Neuronal stem cell (in vitro differentiated cells): ENCODE measurements around the gene GDPD5.

ENCODE experiments used
- DNase-seq: peaks from one replicate; pipeline ENCODE4 v3.0.0-alpha.2; 2013; ENCODE audit warnings: low spot score
- H2AFZ ChIP-seq: one replicate; pipeline ENCODE4 v1.6.1; 2013; ENCODE audit warnings: mild to moderate bottlenecking, low read length, inconsistent platforms
- H2AK5ac ChIP-seq: 2 replicates; pipeline ENCODE4 v1.6.1; 2013; ENCODE audit warnings: low read depth, mild to moderate bottlenecking, inconsistent platforms, low read length, moderate library complexity, mixed read lengths
- H2BK120ac ChIP-seq: 2 replicates; pipeline ENCODE4 v1.6.1; 2013; ENCODE audit warnings: low read depth, mild to moderate bottlenecking, inconsistent platforms, low read length, moderate library complexity, mixed read lengths
- H2BK12ac ChIP-seq: one replicate; pipeline ENCODE4 v1.6.1; 2013; ENCODE audit warnings: low read length, inconsistent platforms
- H2BK15ac ChIP-seq: 2 replicates; pipeline ENCODE4 v1.6.1; 2013; ENCODE audit warnings: mild to moderate bottlenecking, low read length, inconsistent platforms, mixed read lengths
- H2BK5ac ChIP-seq: one replicate; pipeline ENCODE4 v1.6.1; 2013; ENCODE audit warnings: inconsistent platforms, mild to moderate bottlenecking, low read length, moderate library complexity
- H3K14ac ChIP-seq: one replicate; pipeline ENCODE4 v1.6.1; 2013; ENCODE audit warnings: low read length, inconsistent platforms
- H3K18ac ChIP-seq: 2 replicates; pipeline ENCODE4 v1.6.1; 2013; ENCODE audit warnings: low read length, inconsistent platforms
- H3K23ac ChIP-seq: 2 replicates; pipeline ENCODE4 v1.6.1; 2013; ENCODE audit warnings: low read depth, mild to moderate bottlenecking, mixed read lengths, low read length, inconsistent platforms; ENCODE audit not compliant: poor library complexity
- H3K27ac ChIP-seq: replicated peaks from 3 replicates; pipeline ENCODE4 v1.5.1; 2013; ENCODE audit warnings: low read length, inconsistent platforms
- H3K27me3 ChIP-seq, 3 experiments: 2 replicates each; pipeline ENCODE4 v1.6.1; 2013; ENCODE audit warnings: low read length in 3 of 3, mild to moderate bottlenecking in 2 of 3, inconsistent platforms in 1 of 3, low read depth in 1 of 3, mixed read lengths in 1 of 3, moderate library complexity in 1 of 3; ENCODE audit not compliant: control insufficient read depth in 3 of 3, insufficient read depth in 3 of 3
- H3K36me3 ChIP-seq, 2 donors: replicated peaks in 1 of 2; 2 replicates each; pipeline ENCODE4 v1.6.1; 2013; ENCODE audit warnings: low read length in 2 of 2; ENCODE audit not compliant: control insufficient read depth in 2 of 2, insufficient read depth in 2 of 2
- H3K4ac ChIP-seq: 2 replicates; pipeline ENCODE4 v1.6.1; 2013; ENCODE audit warnings: inconsistent platforms, mild to moderate bottlenecking, low read length, moderate library complexity
- H3K4me1 ChIP-seq, 2 donors: 1 replicate in 1 of 2; 2 replicates in 1 of 2; pipeline ENCODE4 v1.6.1; 2013; ENCODE audit warnings: low read length in 2 of 2, low read depth in 1 of 2; ENCODE audit not compliant: control insufficient read depth in 2 of 2, insufficient read depth in 1 of 2
- H3K4me2 ChIP-seq: one replicate; pipeline ENCODE4 v1.6.1; 2013; ENCODE audit warnings: mild to moderate bottlenecking, low read length, inconsistent platforms; ENCODE audit not compliant: insufficient read depth, poor library complexity, severe bottlenecking
- H3K4me3 ChIP-seq, 2 donors: 2 replicates each; pipeline ENCODE4 v1.5.1; 2013; ENCODE audit warnings: low read length in 2 of 2, mild to moderate bottlenecking in 2 of 2, inconsistent platforms in 1 of 2, moderate library complexity in 1 of 2
- H3K79me1 ChIP-seq: one replicate; pipeline ENCODE4 v1.6.1; 2013; ENCODE audit warnings: low read depth, mild to moderate bottlenecking, inconsistent platforms, low read length, moderate library complexity
- H3K9ac ChIP-seq: one replicate; pipeline ENCODE4 v1.6.1; 2013; ENCODE audit warnings: mild to moderate bottlenecking, low read depth, low read length, inconsistent platforms; ENCODE audit not compliant: poor library complexity
- H3K9me3 ChIP-seq, 2 donors: replicated peaks in 1 of 2; 2 replicates each; pipeline versions ENCODE3 to v1.6.1; 2013; ENCODE audit warnings: low read length in 2 of 2, mild to moderate bottlenecking in 2 of 2, inconsistent platforms in 1 of 2, low read depth in 1 of 2, mixed read lengths in 1 of 2, moderate library complexity in 1 of 2; ENCODE audit not compliant: control insufficient read depth in 2 of 2, insufficient read depth in 1 of 2
- H4K8ac ChIP-seq: one replicate; pipeline ENCODE4 v1.6.1; 2013; ENCODE audit warnings: low read depth, mild to moderate bottlenecking, inconsistent platforms, low read length, moderate library complexity
- H4K91ac ChIP-seq: one replicate; pipeline ENCODE4 v1.6.1; 2013; ENCODE audit warnings: low read length, low read depth, mild to moderate bottlenecking, inconsistent platforms; ENCODE audit not compliant: poor library complexity
- WGBS, 2 donors: extraction: QIAGEN DNeasy Blood & Tissue Kit; methylation state at CpG; one replicate each; pipeline ENCODE4 v1.1.7; 2013; ENCODE audit warnings: missing lambda C conversion rate in 2 of 2, mixed read lengths in 1 of 2; ENCODE audit not compliant: insufficient read length in 2 of 2, insufficient replicate concordance in 1 of 2; ENCODE audit errors: extremely low coverage in 2 of 2; 5-methylcytosine and 5-hydroxymethylcytosine counted together

GDPD5 gene

DNA sequence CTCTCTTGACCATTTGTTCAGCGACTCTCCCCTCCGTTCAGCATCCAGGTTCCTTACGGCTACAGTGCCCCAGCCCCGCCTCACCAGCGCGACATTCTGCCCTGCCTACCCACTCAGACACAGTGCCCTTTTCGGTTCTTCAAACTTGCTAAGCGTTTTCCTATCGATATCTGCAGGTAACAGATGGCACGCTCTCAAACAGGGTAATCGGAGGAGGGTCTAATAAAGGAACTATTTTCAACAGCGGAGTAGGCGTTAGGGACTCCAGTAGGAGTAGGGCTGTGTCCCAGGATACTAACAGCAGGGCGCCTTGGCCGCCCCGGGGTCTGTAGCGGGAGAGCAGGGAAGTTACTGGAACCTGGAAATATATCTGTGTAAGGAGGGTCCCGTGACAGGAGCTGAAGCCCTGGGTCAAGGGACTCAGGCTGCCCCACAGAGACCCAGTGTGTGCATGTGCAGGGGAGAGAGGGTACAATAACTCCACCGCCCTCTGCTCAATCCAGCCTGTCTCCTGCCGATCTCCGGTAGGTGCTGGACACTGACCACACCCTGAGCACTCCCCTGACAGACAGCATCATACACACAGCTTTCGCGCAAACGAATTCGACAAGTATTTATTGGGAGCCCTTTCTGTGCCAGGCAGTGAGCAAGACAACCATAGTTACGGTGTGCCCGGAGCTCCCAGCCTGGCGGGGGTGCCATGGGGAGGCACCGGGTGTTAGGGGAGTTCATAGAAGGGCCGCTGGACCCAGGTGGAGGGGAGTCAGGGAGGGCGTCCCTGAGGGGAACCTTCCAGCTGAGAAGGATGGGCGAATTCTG is 94.8 kb downstream of the GDPD5 start:
- peak overlapping the region; percentile 87 for H3K18ac ChIP-seq
- H3K14ac ChIP-seq = peak overlapping the region; percentile 51
- no peak overlapping the region for H3K4ac ChIP-seq
- peak overlapping the region; percentile 45 for H3K9ac ChIP-seq
- no peak overlapping the region for H4K91ac ChIP-seq
- H3K27ac ChIP-seq = no peak overlapping the region
- no peak overlapping the region for H4K8ac ChIP-seq
- H3K27me3 ChIP-seq = peaks cover 28 to 57% (median 44%) of the 10 kb centered on the region in 3 experiments
- no peak overlapping the region for H2BK120ac ChIP-seq
- H3K23ac ChIP-seq = peak overlapping the region; percentile 70
- peaks cover 0 to 4% of the 10 kb centered on the region in 2 donors for H3K36me3 ChIP-seq
- no peak for DNase-seq
- peaks cover 20 to 21% of the 10 kb centered on the region in 2 donors for H3K4me1 ChIP-seq
- no CpG with 5 or more reads among the region's 32 CpGs for WGBS, 2 donors
- H3K4me2 ChIP-seq = peak overlapping the region; percentile 61
- H3K9me3 ChIP-seq = peaks cover 9 to 13% of the 10 kb centered on the region in 2 donors
- H2BK15ac ChIP-seq = peak overlapping the region; percentile 40
- peak overlapping the region; percentile 98 for H2AFZ ChIP-seq
- no peak overlapping the region for H2BK5ac ChIP-seq
- H2AK5ac ChIP-seq = peak overlapping the region; percentile 53
- H3K4me3 ChIP-seq = peak overlapping the region; percentile 42 to 71
- H3K79me1 ChIP-seq = no peaks in the 10 kb centered on the region
- H2BK12ac ChIP-seq = no peak overlapping the region

GRCh38 chr11:75429902-75430713 is 95.6 kb downstream of the GDPD5 start:
- H3K4ac ChIP-seq = no peak overlapping the region
- no peak overlapping the region for H2BK5ac ChIP-seq
- H3K79me1 ChIP-seq = no peaks in the 10 kb centered on the region
- peak overlapping the region; percentile 68 for H3K9ac ChIP-seq
- H3K18ac ChIP-seq = peak overlapping the region; percentile 87
- no peak overlapping the region for H2BK120ac ChIP-seq
- H3K9me3 ChIP-seq = peaks cover 9 to 13% of the 10 kb centered on the region in 2 donors
- peak overlapping the region; percentile 40 for H2BK15ac ChIP-seq
- H2BK12ac ChIP-seq = no peak overlapping the region
- H4K8ac ChIP-seq = no peak overlapping the region
- peak overlapping the region; percentile 51 for H3K14ac ChIP-seq
- no peak overlapping the region for H4K91ac ChIP-seq
- no CpG with 5 or more reads among the region's 134 CpGs for WGBS, 2 donors
- H3K23ac ChIP-seq = peak overlapping the region; percentile 70
- H3K36me3 ChIP-seq = peaks cover 0 to 4% of the 10 kb centered on the region in 2 donors
- H3K4me2 ChIP-seq = peak overlapping the region; percentile 61
- H2AFZ ChIP-seq = peak overlapping the region; percentile 98
- peaks cover 28 to 56% (median 44%) of the 10 kb centered on the region in 3 experiments for H3K27me3 ChIP-seq
- no peak for DNase-seq
- peaks cover 21 to 23% of the 10 kb centered on the region in 2 donors for H3K4me1 ChIP-seq
- no peak overlapping the region for H3K27ac ChIP-seq
- H2AK5ac ChIP-seq = peak overlapping the region; percentile 33
- H3K4me3 ChIP-seq = peak overlapping the region; percentile 42 to 71

DNA sequence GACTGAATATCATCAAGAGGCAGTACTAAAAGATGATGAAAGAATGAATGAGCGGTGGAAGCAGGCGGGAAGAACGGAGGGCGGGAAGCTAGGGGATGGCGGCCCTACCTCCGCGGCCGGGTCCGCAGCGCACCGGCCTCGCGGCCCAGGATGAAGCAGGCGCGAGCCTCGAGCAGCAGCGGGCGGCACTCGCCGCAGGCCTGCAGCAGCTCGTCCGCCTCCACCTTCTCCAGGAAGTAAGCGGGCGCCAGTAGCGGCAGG is 96.2 kb downstream of the GDPD5 start:
- H3K9me3 ChIP-seq = peaks cover 9 to 13% of the 10 kb centered on the region in 2 donors
- H2BK15ac ChIP-seq = no peak overlapping the region
- H2AFZ ChIP-seq = peak overlapping the region; percentile 98
- H3K27ac ChIP-seq = no peak overlapping the region
- peaks cover 28 to 50% (median 44%) of the 10 kb centered on the region in 3 experiments for H3K27me3 ChIP-seq
- H3K14ac ChIP-seq = no peak overlapping the region
- H4K8ac ChIP-seq = no peak overlapping the region
- no peak overlapping the region for H4K91ac ChIP-seq
- H3K4me3 ChIP-seq = peak overlapping the region in 1 of 2 donors; percentile 42
- WGBS, 2 donors = no CpG with 5 or more reads among the region's 25 CpGs
- H3K4ac ChIP-seq = no peak overlapping the region
- peak overlapping the region; percentile 87 for H3K18ac ChIP-seq
- no peak overlapping the region for H2BK12ac ChIP-seq
- H2BK5ac ChIP-seq = no peak overlapping the region
- no peaks in the 10 kb centered on the region for H3K79me1 ChIP-seq
- peak overlapping the region; percentile 61 for H3K4me2 ChIP-seq
- H3K4me1 ChIP-seq = peaks cover 23 to 28% of the 10 kb centered on the region in 2 donors
- no peak overlapping the region for H3K9ac ChIP-seq
- peak overlapping the region; percentile 40 for H3K23ac ChIP-seq
- H2BK120ac ChIP-seq = no peak overlapping the region
- no peak for DNase-seq
- peaks cover 0 to 3% of the 10 kb centered on the region in 2 donors for H3K36me3 ChIP-seq
- no peak overlapping the region for H2AK5ac ChIP-seq
